HL-60 (cell line): ENCODE data around the gene INKA2.

Source experiments
- DNase-seq, 2 experiments: peaks; one replicate each; pipeline ENCODE4 v3.0.0-alpha.2; 2010 to 2020; ENCODE audit warnings: low read depth in 1 of 2, low spot score in 1 of 2
- H3K27ac ChIP-seq: fragments of 250-450 bp; sonication (Bioruptor Pico); replicated peaks from 2 replicates; pipeline ENCODE4 v1.5.1; 2020; ENCODE audit warnings: mild to moderate bottlenecking, moderate library complexity
- H3K27me3 ChIP-seq: fragments of 250-450 bp; sonication (Bioruptor Pico); 2 replicates; pipeline ENCODE4 v1.5.1; 2021; ENCODE audit warnings: mild to moderate bottlenecking, moderate library complexity; ENCODE audit not compliant: insufficient read depth, poor library complexity, severe bottlenecking
- H3K4me3 ChIP-seq: replicated peaks from 2 replicates; pipeline ENCODE4 v1.5.1; 2011; ENCODE audit warnings: mild to moderate bottlenecking, control low read depth, low read length; ENCODE audit not compliant: insufficient read depth
- GABPA ChIP-seq: IDR thresholded peaks from 2 replicates; pipeline ENCODE4 v1.6.1; 2012; ENCODE audit warnings: low read depth
- POLR2AphosphoS5 ChIP-seq: IDR thresholded peaks from 2 replicates; pipeline ENCODE4 v1.6.1; 2012; ENCODE audit warnings: low read depth
- SPI1 ChIP-seq: IDR thresholded peaks from 2 replicates; pipeline ENCODE4 v1.6.1; 2012; ENCODE audit warnings: low read depth, mild to moderate bottlenecking, borderline replicate concordance
- TF ChIP-seq, protein P1 (sequence below): IDR thresholded peaks from 2 replicates; pipeline ENCODE4 v1.6.1; 2012; ENCODE audit warnings: low read depth; ENCODE audit not compliant: insufficient replicate concordance
- TF ChIP-seq, protein P2 (sequence below): IDR thresholded peaks from one replicate; pipeline ENCODE4 v1.5.1; 2011; ENCODE audit warnings: low read length, control low read depth, inconsistent platforms; ENCODE audit not compliant: insufficient read depth

The INKA2 gene

DNA sequence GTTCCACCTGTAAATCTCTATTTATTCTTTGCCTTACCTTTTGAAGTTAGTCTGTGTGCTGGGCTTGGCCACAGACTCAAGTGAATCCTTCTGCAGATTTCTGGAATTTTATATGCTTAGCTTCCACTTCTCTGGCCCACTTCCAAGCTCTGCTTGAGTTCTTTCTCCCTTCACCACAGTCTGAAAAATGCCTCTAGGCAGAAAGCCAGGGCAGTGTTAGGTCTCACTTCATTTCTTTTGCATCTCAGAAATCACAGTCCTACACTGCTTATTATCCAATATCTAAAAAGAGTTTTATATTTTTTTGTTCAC, 48.9 kb downstream of the INKA2 start:
- DNase-seq = no peak
- no peak overlapping the region; the same call in 1 of the 2 replicates for H3K27ac ChIP-seq
- H3K4me3 ChIP-seq = no peak overlapping the region
- TF ChIP-seq, protein P1, sequence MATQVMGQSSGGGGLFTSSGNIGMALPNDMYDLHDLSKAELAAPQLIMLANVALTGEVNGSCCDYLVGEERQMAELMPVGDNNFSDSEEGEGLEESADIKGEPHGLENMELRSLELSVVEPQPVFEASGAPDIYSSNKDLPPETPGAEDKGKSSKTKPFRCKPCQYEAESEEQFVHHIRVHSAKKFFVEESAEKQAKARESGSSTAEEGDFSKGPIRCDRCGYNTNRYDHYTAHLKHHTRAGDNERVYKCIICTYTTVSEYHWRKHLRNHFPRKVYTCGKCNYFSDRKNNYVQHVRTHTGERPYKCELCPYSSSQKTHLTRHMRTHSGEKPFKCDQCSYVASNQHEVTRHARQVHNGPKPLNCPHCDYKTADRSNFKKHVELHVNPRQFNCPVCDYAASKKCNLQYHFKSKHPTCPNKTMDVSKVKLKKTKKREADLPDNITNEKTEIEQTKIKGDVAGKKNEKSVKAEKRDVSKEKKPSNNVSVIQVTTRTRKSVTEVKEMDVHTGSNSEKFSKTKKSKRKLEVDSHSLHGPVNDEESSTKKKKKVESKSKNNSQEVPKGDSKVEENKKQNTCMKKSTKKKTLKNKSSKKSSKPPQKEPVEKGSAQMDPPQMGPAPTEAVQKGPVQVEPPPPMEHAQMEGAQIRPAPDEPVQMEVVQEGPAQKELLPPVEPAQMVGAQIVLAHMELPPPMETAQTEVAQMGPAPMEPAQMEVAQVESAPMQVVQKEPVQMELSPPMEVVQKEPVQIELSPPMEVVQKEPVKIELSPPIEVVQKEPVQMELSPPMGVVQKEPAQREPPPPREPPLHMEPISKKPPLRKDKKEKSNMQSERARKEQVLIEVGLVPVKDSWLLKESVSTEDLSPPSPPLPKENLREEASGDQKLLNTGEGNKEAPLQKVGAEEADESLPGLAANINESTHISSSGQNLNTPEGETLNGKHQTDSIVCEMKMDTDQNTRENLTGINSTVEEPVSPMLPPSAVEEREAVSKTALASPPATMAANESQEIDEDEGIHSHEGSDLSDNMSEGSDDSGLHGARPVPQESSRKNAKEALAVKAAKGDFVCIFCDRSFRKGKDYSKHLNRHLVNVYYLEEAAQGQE = no peak
- TF ChIP-seq GABPA = no peak
- no peak for TF ChIP-seq POLR2AphosphoS5
- TF ChIP-seq, protein P2, sequence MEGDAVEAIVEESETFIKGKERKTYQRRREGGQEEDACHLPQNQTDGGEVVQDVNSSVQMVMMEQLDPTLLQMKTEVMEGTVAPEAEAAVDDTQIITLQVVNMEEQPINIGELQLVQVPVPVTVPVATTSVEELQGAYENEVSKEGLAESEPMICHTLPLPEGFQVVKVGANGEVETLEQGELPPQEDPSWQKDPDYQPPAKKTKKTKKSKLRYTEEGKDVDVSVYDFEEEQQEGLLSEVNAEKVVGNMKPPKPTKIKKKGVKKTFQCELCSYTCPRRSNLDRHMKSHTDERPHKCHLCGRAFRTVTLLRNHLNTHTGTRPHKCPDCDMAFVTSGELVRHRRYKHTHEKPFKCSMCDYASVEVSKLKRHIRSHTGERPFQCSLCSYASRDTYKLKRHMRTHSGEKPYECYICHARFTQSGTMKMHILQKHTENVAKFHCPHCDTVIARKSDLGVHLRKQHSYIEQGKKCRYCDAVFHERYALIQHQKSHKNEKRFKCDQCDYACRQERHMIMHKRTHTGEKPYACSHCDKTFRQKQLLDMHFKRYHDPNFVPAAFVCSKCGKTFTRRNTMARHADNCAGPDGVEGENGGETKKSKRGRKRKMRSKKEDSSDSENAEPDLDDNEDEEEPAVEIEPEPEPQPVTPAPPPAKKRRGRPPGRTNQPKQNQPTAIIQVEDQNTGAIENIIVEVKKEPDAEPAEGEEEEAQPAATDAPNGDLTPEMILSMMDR = no peak
- TF ChIP-seq SPI1 = no peak
- H3K27me3 ChIP-seq = no peaks in the 10 kb centered on the region
